Measurements from ENCODE around the gene SPIN2A. TPM values are rescaled to one million over a fixed set of nuclear protein-coding genes. Genes with fewer than 3 reads are reported as not detected.
"Not testable (repeated sequence)": the region's sequence is repeated elsewhere in the genome, so short reads cannot be mapped to it uniquely, and the experiment has no call there.

The SPIN2A gene
- total and polyA plus RNA-seq, 2 experiments from 2014 or later = 0.59 TPM; not detected in 1

GRCh38 chrX:57121816-57122215 is 15.4 kb downstream of the SPIN2A start:
- no peaks in the 10 kb centered on the region for H3K27me3 ChIP-seq (replicated peaks; ENCODE audit: insufficient read depth)
- no peaks in the 10 kb centered on the region for H3F3A ChIP-seq (ENCODE audit: insufficient read depth)
- peak overlapping the region; percentile 77 for H3K4me3 ChIP-seq
- peak overlapping the region; percentile 88 for H2AFZ ChIP-seq
- no peaks in the 10 kb centered on the region for H3K36me3 ChIP-seq (ENCODE audit: low read depth)
- peak overlapping the region; percentile 57 for H3K27ac ChIP-seq
- 3 to 6% methylated on average over 2 to 10 of the region's 10 CpGs for WGBS, 2 experiments (ENCODE audit: low coverage in 1 of 2, low lambda C conversion rate in 2 of 2, missing lambda C conversion rate in 2 of 2)
- 0 out of 2 replicates have a peak, but pooled peaks cover 5% of the 10 kb centered on the region for H3K4me1 ChIP-seq (ENCODE audit: insufficient read depth)
- H3K9me2 ChIP-seq (ENCODE audit: insufficient read depth) = no peaks in the 10 kb centered on the region
- H3K4me2 ChIP-seq (ENCODE audit: unreplicated experiment) = peak overlapping the region; percentile 88
- H3K9ac ChIP-seq = peak overlapping the region; percentile 84
- DNase-seq = peak; percentile 8
- H4K20me1 ChIP-seq (ENCODE audit: insufficient read depth) = no peaks in the 10 kb centered on the region
- no peak for TF ChIP-seq EZH2 (IDR thresholded peaks at IDR 0.05; ENCODE audit: insufficient read depth, poor library complexity, severe bottlenecking)
- TF ChIP-seq EZH2phosphoT487 (IDR thresholded peaks at IDR 0.05; ENCODE audit: insufficient read depth, low read depth) = no peak
- H3K79me2 ChIP-seq (ENCODE audit: insufficient read depth) = peaks cover 11% of the 10 kb centered on the region; the same call in 1 of the 2 replicates
- in situ Hi-C loops (cut with MboI) = no loop called here
- H3K9me3 ChIP-seq (ENCODE audit: low read depth) = no peaks in the 10 kb centered on the region

GRCh38 chrX:57121162-57121755 is 15.9 kb downstream of the SPIN2A start, which contains the start of gene SPIN2B:
Gene SPIN2B, minus strand, starts transcription at chrX:57121548.
- 0 to 2% methylated on average over 23 to 29 of the region's 43 CpGs for WGBS, 2 experiments (ENCODE audit: low coverage in 1 of 2, low lambda C conversion rate in 2 of 2, missing lambda C conversion rate in 2 of 2)
- no peak for TF ChIP-seq EZH2 (IDR thresholded peaks at IDR 0.05; ENCODE audit: insufficient read depth, poor library complexity, severe bottlenecking)
- no peak for TF ChIP-seq EZH2phosphoT487 (IDR thresholded peaks at IDR 0.05; ENCODE audit: insufficient read depth, low read depth)

GRCh38 chrX:57120619-57121161 is 16.5 kb downstream of the SPIN2A start:
- H2AFZ ChIP-seq = peak overlapping the region; percentile 88
- H3K27ac ChIP-seq = peak overlapping the region; percentile 57; the same call in 1 of the 2 replicates
- WGBS, 2 experiments (ENCODE audit: low coverage in 1 of 2, low lambda C conversion rate in 2 of 2, missing lambda C conversion rate in 2 of 2) = 0 to 1% methylated on average over 2 to 10 of the region's 12 CpGs
- H3K79me2 ChIP-seq (ENCODE audit: insufficient read depth) = peaks cover 11% of the 10 kb centered on the region; the same call in 1 of the 2 replicates
- DNase-seq = peak; percentile 5
- H3K4me2 ChIP-seq (ENCODE audit: unreplicated experiment) = peak overlapping the region; percentile 88
- H3K36me3 ChIP-seq (ENCODE audit: low read depth); H3K9me3 ChIP-seq (ENCODE audit: low read depth); H4K20me1 ChIP-seq (ENCODE audit: insufficient read depth); H3K9me2 ChIP-seq (ENCODE audit: insufficient read depth); H3F3A ChIP-seq (ENCODE audit: insufficient read depth); H3K27me3 ChIP-seq (replicated peaks; ENCODE audit: insufficient read depth); in situ Hi-C loops (cut with MboI); H3K4me1 ChIP-seq (ENCODE audit: insufficient read depth): not testable (repeated sequence)
- peak overlapping the region; percentile 84 for H3K9ac ChIP-seq
- H3K4me3 ChIP-seq = peak overlapping the region; percentile 77

More at GRCh38 chrX:57121162-57121755, 15.9 kb downstream of the SPIN2A start, which contains the start of gene SPIN2B:
- in situ Hi-C loops (cut with MboI) = no loop called here
- H2AFZ ChIP-seq = peak within 1 kb of the TSS; percentile 88
- H3K4me2 ChIP-seq (ENCODE audit: unreplicated experiment) = peak within 1 kb of the TSS; percentile 88
- no peaks in the 10 kb centered on the region for H3F3A ChIP-seq (ENCODE audit: insufficient read depth)
- H3K9ac ChIP-seq = peak within 1 kb of the TSS; percentile 84
- 0 out of 2 replicates have a peak, but pooled peaks cover 5% of the 10 kb centered on the region for H3K4me1 ChIP-seq (ENCODE audit: insufficient read depth)
- peaks cover 11% of the 10 kb centered on the region; the same call in 1 of the 2 replicates for H3K79me2 ChIP-seq (ENCODE audit: insufficient read depth)
- H3K36me3 ChIP-seq (ENCODE audit: low read depth) = no peaks in the 10 kb centered on the region
- no peaks in the 10 kb centered on the region for H3K9me3 ChIP-seq (ENCODE audit: low read depth)
- no peaks in the 10 kb centered on the region for H3K27me3 ChIP-seq (replicated peaks; ENCODE audit: insufficient read depth)
- no peaks in the 10 kb centered on the region for H3K9me2 ChIP-seq (ENCODE audit: insufficient read depth)
- H4K20me1 ChIP-seq (ENCODE audit: insufficient read depth) = no peaks in the 10 kb centered on the region
- peak within 1 kb of the TSS; percentile 77 for H3K4me3 ChIP-seq
- peak; percentile 86 for DNase-seq
- H3K27ac ChIP-seq = peak within 1 kb of the TSS; percentile 57

- DNase-seq = no peak
- no peak overlapping the region for H3K9ac ChIP-seq
- no peaks in the 10 kb centered on the region for H3K9me2 ChIP-seq (ENCODE audit: insufficient read depth)
- no peaks in the 10 kb centered on the region for H3K36me3 ChIP-seq (ENCODE audit: low read depth)
- WGBS, 2 experiments (ENCODE audit: low coverage in 1 of 2, low lambda C conversion rate in 2 of 2, missing lambda C conversion rate in 2 of 2) = 100% methylated on average over 1 of the region's 1 CpG
- TF ChIP-seq EZH2 (IDR thresholded peaks at IDR 0.05; ENCODE audit: insufficient read depth, poor library complexity, severe bottlenecking) (no peak), EZH2phosphoT487 (IDR thresholded peaks at IDR 0.05; ENCODE audit: insufficient read depth, low read depth) (no peak)
- H3K27me3 ChIP-seq (replicated peaks; ENCODE audit: insufficient read depth) = no peaks in the 10 kb centered on the region
- H3K4me2 ChIP-seq (ENCODE audit: unreplicated experiment) = no peak overlapping the region
- H3K9me3 ChIP-seq (ENCODE audit: low read depth) = no peaks in the 10 kb centered on the region
- H3K4me3 ChIP-seq = no peak overlapping the region
- peaks cover 11% of the 10 kb centered on the region; the same call in 1 of the 2 replicates for H3K79me2 ChIP-seq (ENCODE audit: insufficient read depth)
- no peak overlapping the region for H2AFZ ChIP-seq
- in situ Hi-C loops (cut with MboI) = no loop called here
- no peak overlapping the region for H3K27ac ChIP-seq
- 0 out of 2 replicates have a peak, but pooled peaks cover 5% of the 10 kb centered on the region for H3K4me1 ChIP-seq (ENCODE audit: insufficient read depth)
- no peaks in the 10 kb centered on the region for H4K20me1 ChIP-seq (ENCODE audit: insufficient read depth)
- H3F3A ChIP-seq (ENCODE audit: insufficient read depth) = no peaks in the 10 kb centered on the region
Measured at GRCh38 chrX:57119416-57119815, 17.8 kb downstream of the SPIN2A start.

DNA sequence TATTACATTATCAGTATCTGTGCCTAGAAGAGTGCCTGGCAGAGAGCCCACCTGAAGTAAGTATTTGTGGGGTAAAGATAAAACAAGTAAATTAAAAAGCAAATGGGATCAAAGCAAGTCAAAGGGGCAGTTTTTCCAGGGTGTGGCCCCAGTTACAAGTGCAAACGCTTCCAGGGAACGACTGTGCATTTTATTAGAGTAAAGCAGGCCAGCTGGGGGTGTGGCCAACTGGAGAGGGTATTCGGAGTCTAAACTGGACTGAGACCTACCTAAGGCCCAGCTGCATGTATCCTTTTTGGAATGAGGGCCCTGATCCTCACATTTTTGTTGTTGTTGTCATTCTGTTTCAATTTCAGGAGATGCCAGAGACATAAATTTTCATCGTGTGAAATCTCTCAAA is 19.6 kb downstream of the SPIN2A start:
- H3K27me3 ChIP-seq (replicated peaks; ENCODE audit: insufficient read depth); H2AFZ ChIP-seq; DNase-seq; H3F3A ChIP-seq (ENCODE audit: insufficient read depth); H3K36me3 ChIP-seq (ENCODE audit: low read depth); H3K9me3 ChIP-seq (ENCODE audit: low read depth); H3K9ac ChIP-seq; H3K4me1 ChIP-seq (ENCODE audit: insufficient read depth); H3K9me2 ChIP-seq (ENCODE audit: insufficient read depth); H3K4me2 ChIP-seq (ENCODE audit: unreplicated experiment); in situ Hi-C loops (cut with MboI); H4K20me1 ChIP-seq (ENCODE audit: insufficient read depth); H3K4me3 ChIP-seq: not testable (repeated sequence)
- Histone ChIP-seq H3K27ac (peak overlapping the region; percentile 45; the same call in 1 of the 2 replicates), H3K79me2 (ENCODE audit: insufficient read depth) (peaks cover 11% of the 10 kb centered on the region; the same call in 1 of the 2 replicates)
- 8 to 20% methylated on average over 4 of the region's 4 CpGs for WGBS, 2 experiments (ENCODE audit: low coverage in 1 of 2, low lambda C conversion rate in 2 of 2, missing lambda C conversion rate in 2 of 2)

All from GM23248 (cell line).